HepG2 (cell line): Measurements from ENCODE around the gene TBL3. TPM values are rescaled to one million over a fixed set of nuclear protein-coding genes. Genes with fewer than 3 reads are reported as not detected.

Source experiments
- ETV6 ChIP-seq: sonication (generic); formaldehyde crosslinking; conservative IDR thresholded peaks from 2 replicates; pipeline ENCODE4 v1.4.0; 2020; ENCODE audit warnings: missing genetic modification reagents
- KAT8 ChIP-seq: IDR thresholded peaks from 2 replicates; pipeline ENCODE4 v1.6.1; 2016; ENCODE audit warnings: missing genetic modification reagents, missing compliant biosample characterization
- MXD4 ChIP-seq: IDR thresholded peaks from 2 replicates; pipeline ENCODE4 v1.6.1; 2016; ENCODE audit warnings: mild to moderate bottlenecking, missing biosample characterization, missing genetic modification reagents
- MXI1 ChIP-seq: IDR thresholded peaks from 3 replicates; pipeline ENCODE4 v1.6.1; 2012; ENCODE audit warnings: low read depth, low read length, inconsistent platforms, borderline replicate concordance
- POGZ ChIP-seq: sonication (generic); formaldehyde crosslinking; IDR thresholded peaks from 2 replicates; pipeline ENCODE4 v1.4.0; 2020; ENCODE audit warnings: mild to moderate bottlenecking, missing genetic modification reagents
- THRA ChIP-seq: sonication (generic); formaldehyde crosslinking; IDR thresholded peaks from 2 replicates; pipeline ENCODE4 v1.4.0; 2020; ENCODE audit warnings: missing genetic modification reagents, borderline replicate concordance
- ZBTB14 ChIP-seq: sonication (generic); formaldehyde crosslinking; IDR thresholded peaks from 2 replicates; pipeline ENCODE4 v1.4.0; 2020; ENCODE audit warnings: missing genetic modification reagents
- ZNF335 ChIP-seq: sonication (generic); formaldehyde crosslinking; IDR thresholded peaks from 2 replicates; pipeline ENCODE4 v1.4.0; 2020; ENCODE audit warnings: missing genetic modification reagents
- ZNF33B ChIP-seq: sonication (generic); formaldehyde crosslinking; IDR thresholded peaks from 2 replicates; pipeline ENCODE4 v1.5.1; 2020; ENCODE audit warnings: mild to moderate bottlenecking, missing genetic modification reagents
- ZNF44 ChIP-seq: sonication (generic); formaldehyde crosslinking; IDR thresholded peaks from 2 replicates; pipeline ENCODE4 v1.5.1; 2020; ENCODE audit warnings: mild to moderate bottlenecking, missing genetic modification reagents
- ZNF546 ChIP-seq: sonication (generic); formaldehyde crosslinking; conservative IDR thresholded peaks from 2 replicates; pipeline ENCODE4 v1.8.1; 2023; ENCODE audit warnings: mild to moderate bottlenecking, missing genetic modification reagents
- ZNF672 ChIP-seq: sonication (generic); formaldehyde crosslinking; IDR thresholded peaks from 2 replicates; pipeline ENCODE4 v1.8.1; 2022; ENCODE audit warnings: missing genetic modification reagents
- ZNF737 ChIP-seq: sonication (generic); formaldehyde crosslinking; IDR thresholded peaks from 2 replicates; pipeline ENCODE4 v1.5.0; 2020; ENCODE audit warnings: missing genetic modification reagents, mild to moderate bottlenecking, borderline replicate concordance
- ZNF740 ChIP-seq: sonication (generic); formaldehyde crosslinking; IDR thresholded peaks from 2 replicates; pipeline ENCODE4 v1.4.0; 2020; ENCODE audit warnings: missing genetic modification reagents
- polyA plus RNA-seq, 8 experiments: library from polyadenylated mRNA; depleted of rRNA in 3 of 8; stranded (reverse) in 7 of 8; unstranded in 1 of 8; fragments of >200 nt; fragmentation: Illumina TruSeq in 4 of 8; extraction: Trizol in 4 of 8; gene quantifications; 2 replicates each; pipeline versions ENCODE4 v1.2.1 to v1.2.3, GENCODE V29; 2011 to 2016; ENCODE audit warnings: low read depth in 4 of 8, missing spikeins in 1 of 8, mixed read lengths in 1 of 8; ENCODE audit not compliant: insufficient read depth in 1 of 8
- total RNA-seq, 5 experiments: library from RNA; depleted of rRNA; stranded (reverse); fragments of >200 nt; fragmentation: Illumina TruSeq; extraction: Trizol; gene quantifications; 2 replicates each; pipeline ENCODE4 v1.2.3, GENCODE V29; 2016; ENCODE audit warnings: low read depth in 1 of 5
- TF ChIP-seq, protein P1 (sequence below): conservative IDR thresholded peaks from 2 replicates; pipeline ENCODE4 v1.6.1; 2018; ENCODE audit warnings: missing genetic modification reagents
- TF ChIP-seq, protein P2 (sequence below): fragments of 450-650 bp; IDR thresholded peaks from 2 replicates; pipeline ENCODE4 v1.6.1; 2017; ENCODE audit warnings: mild to moderate bottlenecking
- TF ChIP-seq, protein P3 (sequence below): sonication (generic); formaldehyde crosslinking; IDR thresholded peaks from 2 replicates; pipeline ENCODE4 v1.4.0; 2020; ENCODE audit warnings: missing genetic modification reagents, mild to moderate bottlenecking, borderline replicate concordance
- TF ChIP-seq, protein P4 (sequence below): sonication (generic); formaldehyde crosslinking; IDR thresholded peaks from 2 replicates; pipeline ENCODE4 v1.8.1; 2023; ENCODE audit warnings: missing genetic modification reagents, mild to moderate bottlenecking, borderline replicate concordance

Gene TBL3
- total and polyA plus RNA-seq, 2 of the 13 experiments (the other 11 are each of a cell fraction or from before 2014, with no cell fraction given) = 16.8 to 38.0 TPM

DNA sequence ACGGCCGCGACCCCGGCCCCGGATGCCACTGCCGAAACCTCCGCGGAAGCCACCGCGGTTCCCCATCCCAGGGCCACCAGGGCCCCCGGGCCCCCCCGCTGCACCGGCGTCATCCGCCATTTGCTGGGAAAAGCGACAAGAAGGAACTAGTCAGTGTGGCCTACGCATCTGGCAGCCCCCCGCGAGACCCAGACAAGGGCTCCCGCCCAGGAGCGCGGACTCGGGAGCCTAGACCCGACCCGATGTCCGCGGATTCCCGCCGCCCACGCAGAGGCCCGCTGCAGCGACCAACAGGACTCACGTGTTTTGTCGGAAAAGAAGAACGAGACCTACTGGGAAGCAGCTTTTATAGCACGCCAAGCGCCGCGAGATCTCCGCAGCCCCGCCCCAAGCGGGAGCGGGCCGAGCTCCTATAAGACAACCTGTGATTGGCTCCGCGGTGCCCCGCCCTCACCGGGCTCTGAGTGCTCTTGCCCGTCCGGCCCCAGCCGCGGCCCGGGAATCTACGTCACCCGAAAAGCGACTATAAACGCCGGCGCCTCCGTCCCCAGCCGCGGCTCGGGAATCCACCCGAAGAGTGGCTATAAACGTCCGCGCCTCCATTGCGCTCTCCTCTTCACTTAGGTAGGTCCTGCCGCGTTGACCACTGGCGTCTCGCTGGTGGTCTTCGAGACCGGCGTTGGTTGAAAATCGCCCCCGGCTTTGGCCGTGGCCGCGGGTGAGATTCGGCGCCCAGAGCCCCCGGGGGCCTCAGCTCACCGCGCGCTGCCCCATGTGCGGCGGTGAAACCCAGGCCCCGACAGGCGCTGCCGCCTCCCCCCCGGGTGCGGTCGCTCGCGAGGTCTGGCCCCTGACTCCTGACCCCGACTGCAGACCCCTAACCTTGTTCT is 7.1 kb upstream of the TBL3 start, which contains the start of gene RPS2 (continued):
- TF ChIP-seq ZBTB14 (CRISPR knock-in tag) (0 out of 2 replicates have a peak, but pooled peaks have one; percentile 8), ZNF546 (CRISPR knock-in tag) (no peak; the same call in 1 of the 2 replicates), KAT8 (CRISPR knock-in tag) (peak; percentile 88), THRA (CRISPR knock-in tag) (no peak), POGZ (CRISPR knock-in tag) (peak; percentile 59), MXD4 (CRISPR knock-in tag) (peak; percentile 84), ZNF740 (CRISPR knock-in tag) (peak; percentile 53), MXI1 (peak; percentile 85; the same call in 2 of the 3 replicates), ZNF672 (CRISPR knock-in tag) (no peak), ZNF335 (CRISPR knock-in tag) (peak; percentile 82; the same call in 1 of the 2 replicates), ZNF44 (CRISPR knock-in tag) (no peak; the same call in 1 of the 2 replicates), ZNF737 (no peak; the same call in 1 of the 2 replicates), ETV6 (no peak), ZNF33B (CRISPR knock-in tag) (0 out of 2 replicates have a peak, but pooled peaks have one; percentile 59)
- TF ChIP-seq, protein P1, sequence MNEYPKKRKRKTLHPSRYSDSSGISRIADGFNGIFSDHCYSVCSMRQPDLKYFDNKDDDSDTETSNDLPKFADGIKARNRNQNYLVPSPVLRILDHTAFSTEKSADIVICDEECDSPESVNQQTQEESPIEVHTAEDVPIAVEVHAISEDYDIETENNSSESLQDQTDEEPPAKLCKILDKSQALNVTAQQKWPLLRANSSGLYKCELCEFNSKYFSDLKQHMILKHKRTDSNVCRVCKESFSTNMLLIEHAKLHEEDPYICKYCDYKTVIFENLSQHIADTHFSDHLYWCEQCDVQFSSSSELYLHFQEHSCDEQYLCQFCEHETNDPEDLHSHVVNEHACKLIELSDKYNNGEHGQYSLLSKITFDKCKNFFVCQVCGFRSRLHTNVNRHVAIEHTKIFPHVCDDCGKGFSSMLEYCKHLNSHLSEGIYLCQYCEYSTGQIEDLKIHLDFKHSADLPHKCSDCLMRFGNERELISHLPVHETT (CRISPR knock-in tag) = 0 out of 2 replicates have a peak, but pooled peaks have one; percentile 43
- TF ChIP-seq, protein P2, sequence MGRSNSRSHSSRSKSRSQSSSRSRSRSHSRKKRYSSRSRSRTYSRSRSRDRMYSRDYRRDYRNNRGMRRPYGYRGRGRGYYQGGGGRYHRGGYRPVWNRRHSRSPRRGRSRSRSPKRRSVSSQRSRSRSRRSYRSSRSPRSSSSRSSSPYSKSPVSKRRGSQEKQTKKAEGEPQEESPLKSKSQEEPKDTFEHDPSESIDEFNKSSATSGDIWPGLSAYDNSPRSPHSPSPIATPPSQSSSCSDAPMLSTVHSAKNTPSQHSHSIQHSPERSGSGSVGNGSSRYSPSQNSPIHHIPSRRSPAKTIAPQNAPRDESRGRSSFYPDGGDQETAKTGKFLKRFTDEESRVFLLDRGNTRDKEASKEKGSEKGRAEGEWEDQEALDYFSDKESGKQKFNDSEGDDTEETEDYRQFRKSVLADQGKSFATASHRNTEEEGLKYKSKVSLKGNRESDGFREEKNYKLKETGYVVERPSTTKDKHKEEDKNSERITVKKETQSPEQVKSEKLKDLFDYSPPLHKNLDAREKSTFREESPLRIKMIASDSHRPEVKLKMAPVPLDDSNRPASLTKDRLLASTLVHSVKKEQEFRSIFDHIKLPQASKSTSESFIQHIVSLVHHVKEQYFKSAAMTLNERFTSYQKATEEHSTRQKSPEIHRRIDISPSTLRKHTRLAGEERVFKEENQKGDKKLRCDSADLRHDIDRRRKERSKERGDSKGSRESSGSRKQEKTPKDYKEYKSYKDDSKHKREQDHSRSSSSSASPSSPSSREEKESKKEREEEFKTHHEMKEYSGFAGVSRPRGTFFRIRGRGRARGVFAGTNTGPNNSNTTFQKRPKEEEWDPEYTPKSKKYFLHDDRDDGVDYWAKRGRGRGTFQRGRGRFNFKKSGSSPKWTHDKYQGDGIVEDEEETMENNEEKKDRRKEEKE = no peak
- TF ChIP-seq, protein P3, sequence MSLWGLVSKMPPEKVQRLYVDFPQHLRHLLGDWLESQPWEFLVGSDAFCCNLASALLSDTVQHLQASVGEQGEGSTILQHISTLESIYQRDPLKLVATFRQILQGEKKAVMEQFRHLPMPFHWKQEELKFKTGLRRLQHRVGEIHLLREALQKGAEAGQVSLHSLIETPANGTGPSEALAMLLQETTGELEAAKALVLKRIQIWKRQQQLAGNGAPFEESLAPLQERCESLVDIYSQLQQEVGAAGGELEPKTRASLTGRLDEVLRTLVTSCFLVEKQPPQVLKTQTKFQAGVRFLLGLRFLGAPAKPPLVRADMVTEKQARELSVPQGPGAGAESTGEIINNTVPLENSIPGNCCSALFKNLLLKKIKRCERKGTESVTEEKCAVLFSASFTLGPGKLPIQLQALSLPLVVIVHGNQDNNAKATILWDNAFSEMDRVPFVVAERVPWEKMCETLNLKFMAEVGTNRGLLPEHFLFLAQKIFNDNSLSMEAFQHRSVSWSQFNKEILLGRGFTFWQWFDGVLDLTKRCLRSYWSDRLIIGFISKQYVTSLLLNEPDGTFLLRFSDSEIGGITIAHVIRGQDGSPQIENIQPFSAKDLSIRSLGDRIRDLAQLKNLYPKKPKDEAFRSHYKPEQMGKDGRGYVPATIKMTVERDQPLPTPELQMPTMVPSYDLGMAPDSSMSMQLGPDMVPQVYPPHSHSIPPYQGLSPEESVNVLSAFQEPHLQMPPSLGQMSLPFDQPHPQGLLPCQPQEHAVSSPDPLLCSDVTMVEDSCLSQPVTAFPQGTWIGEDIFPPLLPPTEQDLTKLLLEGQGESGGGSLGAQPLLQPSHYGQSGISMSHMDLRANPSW (CRISPR knock-in tag) = peak; percentile 74; the same call in 1 of the 2 replicates
- TF ChIP-seq, protein P4, sequence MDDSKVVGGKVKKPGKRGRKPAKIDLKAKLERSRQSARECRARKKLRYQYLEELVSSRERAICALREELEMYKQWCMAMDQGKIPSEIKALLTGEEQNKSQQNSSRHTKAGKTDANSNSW (CRISPR knock-in tag) = no peak; the same call in 1 of the 2 replicates
